Esophagus muscularis mucosa (tissue), 4 donors: ENCODE results near the gene HOMER3. TPM values are rescaled to one million over a fixed set of nuclear protein-coding genes. Genes with fewer than 3 reads are reported as not detected.

Experiments used
- DNase-seq: peaks from one replicate; pipeline ENCODE4 v3.0.0-alpha.2; 2017; ENCODE audit errors: extremely low spot score
- H3K27ac ChIP-seq, 4 donors: fragments of 200-600 bp; sonication (generic); replicated peaks in 1 of 4; 1 replicate in 3 of 4; 2 replicates in 1 of 4; pipeline ENCODE4 v1.5.1; 2016 to 2019; ENCODE audit warnings: mild to moderate bottlenecking in 1 of 4
- H3K27me3 ChIP-seq, 4 donors: fragments of 200-600 bp; sonication (generic); one replicate each; pipeline versions ENCODE4 v1.5.1 to v1.6.0; 2016 to 2019
- H3K36me3 ChIP-seq, 4 donors: fragments of 200-600 bp; sonication (generic); one replicate each; pipeline ENCODE4 v1.5.1; 2016 to 2019
- H3K4me1 ChIP-seq, 4 donors: fragments of 200-600 bp; sonication (generic); one replicate each; pipeline ENCODE4 v1.5.1; 2016 to 2019
- H3K4me3 ChIP-seq, 4 donors: fragments of 200-600 bp; sonication (generic); 1 replicate in 2 of 4; 2 replicates in 2 of 4; pipeline ENCODE4 v1.5.1; 2016 to 2019; ENCODE audit warnings: mild to moderate bottlenecking in 4 of 4, moderate library complexity in 1 of 4
- H3K9me3 ChIP-seq, 4 donors: fragments of 200-600 bp; sonication (generic); 1 replicate in 3 of 4; 2 replicates in 1 of 4; pipeline ENCODE4 v1.5.1; 2016 to 2019
- CTCF ChIP-seq, 3 experiments: fragments of 200-600 bp in 2 of 3; fragments of 450-650 bp in 1 of 3; sonication (generic) in 2 of 3; IDR thresholded peaks; one replicate each; pipeline ENCODE4 v1.5.1; 2017 to 2019; ENCODE audit warnings: antibody characterized with exemption in 3 of 3, mild to moderate bottlenecking in 2 of 3, moderate library complexity in 1 of 3
- EP300 ChIP-seq: sonication (generic); formaldehyde crosslinking; IDR thresholded peaks from one replicate; pipeline ENCODE4 v1.6.1; 2017; ENCODE audit warnings: antibody characterized with exemption
- POLR2A ChIP-seq: fragments of 450-650 bp; IDR thresholded peaks from one replicate; pipeline ENCODE4 v1.6.1; 2017; ENCODE audit warnings: antibody characterized with exemption, moderate library complexity, mild to moderate bottlenecking, low read depth
- POLR2AphosphoS5 ChIP-seq, 2 donors: sonication (generic); formaldehyde crosslinking; IDR thresholded peaks; one replicate each; pipeline ENCODE4 v1.6.1; 2017; ENCODE audit warnings: antibody characterized with exemption in 2 of 2
- WGBS: methylation state at CpG from one replicate; pipeline ENCODE4 v1.1.5; 2018; 5-methylcytosine and 5-hydroxymethylcytosine counted together
- intact Hi-C: fragments of 100-400 bp; cut with DNase I; formaldehyde crosslinking; loops from one replicate; pipeline ENCODE4 v1.15.1; 2023
- total RNA-seq, 4 donors: library from RNA; depleted of rRNA; stranded (reverse); fragments of >200 nt; gene quantifications; one replicate each; pipeline versions ENCODE4 v1.1.0 to v1.2.1, GENCODE V29; 2016

The HOMER3 gene
- total RNA-seq, 4 donors from 2014 or later: 26.7 to 47.8 (median 39.1) TPM

- no peak for DNase-seq
- H3K27me3 ChIP-seq: no peaks in the 10 kb centered on the region
- intact Hi-C loops: loop anchor here (10.0 kb wide), 1 partner anchor 53 kb away; no protein-coding TSS in a partner anchor
- TF ChIP-seq EP300 (no peak), POLR2AphosphoS5 (IDR thresholded peaks at IDR 0.05) (no peak), CTCF (IDR thresholded peaks at IDR 0.05) (no peak), POLR2A (no peak)
- peaks cover 15 to 84% (median 66%) of the 10 kb centered on the region in 4 donors for H3K36me3 ChIP-seq
- H3K4me1 ChIP-seq: peaks cover 0 to 14% (median 12%) of the 10 kb centered on the region in 4 donors
- WGBS: 77% methylated on average over 17 of the region's 34 CpGs
- H3K27ac ChIP-seq: peak overlapping the region in 1 of 4 donors; percentile 36
- no peaks in the 10 kb centered on the region for H3K9me3 ChIP-seq
- peak overlapping the region in 3 of 4 donors; percentile 24 to 31 (median 29) for H3K4me3 ChIP-seq
These were observed 9.5 kb downstream of the HOMER3 start for GRCh38 chr19:18931316-18932162.

GRCh38 chr19:18929311-18929710 is 11.7 kb downstream of the HOMER3 start:
- no peaks in the 10 kb centered on the region for H3K9me3 ChIP-seq
- no peak overlapping the region for H3K4me3 ChIP-seq
- intact Hi-C loops: no loop called here
- H3K4me1 ChIP-seq: peaks cover 0 to 14% (median 12%) of the 10 kb centered on the region in 4 donors
- H3K36me3 ChIP-seq: peaks cover 34 to 88% (median 77%) of the 10 kb centered on the region in 4 donors
- DNase-seq: no peak
- WGBS: 92% methylated on average over 18 of the region's 25 CpGs
- H3K27ac ChIP-seq: no peak overlapping the region
- TF ChIP-seq CTCF (IDR thresholded peaks at IDR 0.05): no peak
- TF ChIP-seq POLR2A: no peak
- no peak for TF ChIP-seq POLR2AphosphoS5 (IDR thresholded peaks at IDR 0.05)
- TF ChIP-seq EP300: no peak
- H3K27me3 ChIP-seq: no peaks in the 10 kb centered on the region

DNA sequence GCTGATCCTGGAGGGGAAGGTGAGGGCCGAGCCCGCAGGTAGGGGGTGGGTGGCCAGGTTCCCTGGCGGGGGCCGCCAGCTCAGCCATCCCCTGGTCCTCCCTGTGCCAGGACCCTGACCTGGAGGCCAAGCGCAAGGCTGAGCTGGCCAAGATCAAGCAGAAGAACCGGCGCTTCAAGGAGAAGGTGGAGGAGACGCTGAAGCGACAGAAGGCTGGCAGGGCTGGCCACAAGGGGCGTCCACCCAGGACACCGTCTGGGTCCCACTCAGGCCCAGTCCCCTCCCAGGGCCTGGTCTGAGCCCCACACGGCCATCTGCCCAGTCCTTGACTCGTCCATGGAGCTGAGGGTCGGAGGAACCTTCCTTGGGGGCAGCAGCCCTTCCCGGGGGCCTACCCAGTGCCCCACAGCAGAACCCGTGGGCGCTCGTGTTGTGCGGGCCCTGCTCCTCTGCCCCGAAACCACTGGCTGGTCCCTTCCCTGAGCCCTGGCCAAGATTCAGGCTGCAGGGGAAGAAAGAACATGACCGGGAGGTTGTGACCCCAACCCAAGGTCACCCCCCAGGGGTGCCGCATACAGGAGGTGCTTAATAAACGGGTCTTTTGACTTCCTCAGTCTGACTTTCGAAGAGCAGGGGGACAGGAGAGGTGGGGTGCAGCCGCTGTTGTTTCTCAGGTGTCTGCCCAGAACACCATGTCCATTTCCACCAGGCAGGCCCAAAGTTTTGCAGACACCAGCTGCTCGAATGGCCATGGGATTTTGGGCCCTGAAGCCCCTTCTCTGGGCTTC is 12.8 kb downstream of the HOMER3 start:
- no peak for DNase-seq
- TF ChIP-seq CTCF (IDR thresholded peaks at IDR 0.05) (no peak), POLR2AphosphoS5 (IDR thresholded peaks at IDR 0.05) (peak in 1 of 2 donors; percentile 18), EP300 (no peak), POLR2A (no peak)
- no peak overlapping the region for H3K4me3 ChIP-seq
- peaks cover 0 to 14% (median 12%) of the 10 kb centered on the region in 4 donors for H3K4me1 ChIP-seq
- H3K36me3 ChIP-seq: peaks cover 32 to 88% (median 79%) of the 10 kb centered on the region in 4 donors
- WGBS: 84% methylated on average over 15 of the region's 26 CpGs
- H3K9me3 ChIP-seq: no peaks in the 10 kb centered on the region
- intact Hi-C loops: no loop called here
- H3K27ac ChIP-seq: no peak overlapping the region
- no peaks in the 10 kb centered on the region for H3K27me3 ChIP-seq

DNA sequence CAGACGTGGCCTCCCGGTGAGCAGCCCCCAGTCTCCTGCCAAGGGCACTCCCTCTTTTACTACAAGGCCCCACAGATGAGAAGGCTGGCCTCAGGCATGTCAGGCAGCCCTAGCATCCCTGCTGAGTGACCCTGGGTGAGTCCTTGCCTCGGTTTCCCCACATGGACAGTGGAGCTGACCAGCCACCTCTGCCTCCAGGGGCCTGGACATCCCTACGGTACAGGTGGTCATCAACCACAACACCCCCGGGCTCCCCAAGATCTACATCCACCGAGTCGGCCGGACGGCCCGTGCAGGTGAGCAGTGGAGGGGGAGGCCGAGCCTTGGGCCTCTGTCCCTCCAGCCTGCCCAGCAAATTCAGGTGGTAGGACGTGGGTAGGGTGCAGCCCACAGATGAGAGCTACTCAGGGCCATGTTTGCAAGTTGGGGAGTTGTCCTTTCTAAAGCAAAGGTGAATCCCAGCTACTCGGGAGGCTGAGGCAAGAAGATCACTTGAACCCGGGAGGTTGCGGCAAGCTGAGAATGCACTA is 16.3 kb downstream of the HOMER3 start:
- H3K4me1 ChIP-seq: peaks cover 16 to 21% (median 19%) of the 10 kb centered on the region in 4 donors
- no peaks in the 10 kb centered on the region for H3K27me3 ChIP-seq
- no peak for DNase-seq
- H3K36me3 ChIP-seq: peaks cover 48 to 87% (median 83%) of the 10 kb centered on the region in 4 donors
- H3K4me3 ChIP-seq: no peak overlapping the region
- no peaks in the 10 kb centered on the region for H3K9me3 ChIP-seq
- 94% methylated on average over 15 of the region's 15 CpGs for WGBS
- intact Hi-C loops: no loop called here
- TF ChIP-seq EP300 (no peak), POLR2A (no peak), CTCF (IDR thresholded peaks at IDR 0.05) (no peak), POLR2AphosphoS5 (IDR thresholded peaks at IDR 0.05) (no peak)
- H3K27ac ChIP-seq: no peak overlapping the region
